HG02943 (cell line): ENCODE measurements around the gene SHTN1.

Source experiments
- ATAC-seq: cut with Tn5 transposase; IDR thresholded peaks from one replicate; pipeline ENCODE4 v1.9.1; 2021; ENCODE audit warnings: mild to moderate bottlenecking, low read depth, moderate library complexity; ENCODE audit not compliant: unreplicated experiment

SHTN1 gene, protein sequence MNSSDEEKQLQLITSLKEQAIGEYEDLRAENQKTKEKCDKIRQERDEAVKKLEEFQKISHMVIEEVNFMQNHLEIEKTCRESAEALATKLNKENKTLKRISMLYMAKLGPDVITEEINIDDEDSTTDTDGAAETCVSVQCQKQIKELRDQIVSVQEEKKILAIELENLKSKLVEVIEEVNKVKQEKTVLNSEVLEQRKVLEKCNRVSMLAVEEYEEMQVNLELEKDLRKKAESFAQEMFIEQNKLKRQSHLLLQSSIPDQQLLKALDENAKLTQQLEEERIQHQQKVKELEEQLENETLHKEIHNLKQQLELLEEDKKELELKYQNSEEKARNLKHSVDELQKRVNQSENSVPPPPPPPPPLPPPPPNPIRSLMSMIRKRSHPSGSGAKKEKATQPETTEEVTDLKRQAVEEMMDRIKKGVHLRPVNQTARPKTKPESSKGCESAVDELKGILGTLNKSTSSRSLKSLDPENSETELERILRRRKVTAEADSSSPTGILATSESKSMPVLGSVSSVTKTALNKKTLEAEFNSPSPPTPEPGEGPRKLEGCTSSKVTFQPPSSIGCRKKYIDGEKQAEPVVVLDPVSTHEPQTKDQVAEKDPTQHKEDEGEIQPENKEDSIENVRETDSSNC

DNA sequence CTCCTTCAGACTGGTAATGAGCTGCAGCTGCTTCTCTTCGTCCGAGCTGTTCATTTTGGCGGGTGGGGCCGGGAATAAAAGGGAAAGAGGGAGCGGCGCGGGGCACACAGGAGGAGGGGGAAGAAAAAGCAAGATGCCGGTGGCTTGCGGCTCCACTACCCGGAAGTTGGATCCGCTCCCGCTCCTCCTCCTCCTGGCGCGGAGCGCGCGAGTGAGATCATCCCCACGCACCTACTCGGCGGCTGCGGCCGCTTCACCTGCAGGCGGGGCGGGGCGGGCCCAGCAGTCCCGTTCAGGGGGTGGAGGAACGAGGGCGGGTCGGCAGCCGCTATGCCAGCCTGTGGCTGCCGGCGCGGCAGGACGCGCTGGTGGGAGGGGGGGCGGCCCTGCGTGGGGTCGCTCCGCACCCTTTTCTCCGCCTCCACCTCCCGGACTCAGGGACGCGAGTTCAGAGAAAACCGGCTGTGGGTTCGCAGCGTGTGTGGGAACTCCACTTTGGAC, at the start of gene SHTN1:
SHTN1 (minus strand) TSS at position 162 of the 501 bp plus-strand sequence; CDS start at position 54, 108 bp downstream.
- no peak for ATAC-seq

DNA sequence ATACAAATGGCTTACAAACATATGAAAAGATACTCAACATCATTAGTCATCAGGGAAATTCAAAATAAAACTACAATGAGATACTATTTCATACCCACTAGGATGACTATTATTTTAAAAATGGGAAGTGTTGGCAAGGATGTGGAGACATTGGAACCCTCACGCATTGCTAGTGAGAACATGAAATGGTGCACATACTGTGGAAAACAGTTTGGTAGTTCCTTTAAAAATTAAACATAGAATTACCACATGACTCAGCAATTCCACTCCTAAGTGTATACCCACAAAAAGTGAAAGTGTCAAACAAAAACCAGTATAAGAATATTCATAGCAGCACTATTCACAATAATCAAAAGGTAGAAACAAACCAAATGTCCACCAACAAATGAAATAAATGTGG, 48.5 kb upstream of the SHTN1 start:
- no peak for ATAC-seq

DNA sequence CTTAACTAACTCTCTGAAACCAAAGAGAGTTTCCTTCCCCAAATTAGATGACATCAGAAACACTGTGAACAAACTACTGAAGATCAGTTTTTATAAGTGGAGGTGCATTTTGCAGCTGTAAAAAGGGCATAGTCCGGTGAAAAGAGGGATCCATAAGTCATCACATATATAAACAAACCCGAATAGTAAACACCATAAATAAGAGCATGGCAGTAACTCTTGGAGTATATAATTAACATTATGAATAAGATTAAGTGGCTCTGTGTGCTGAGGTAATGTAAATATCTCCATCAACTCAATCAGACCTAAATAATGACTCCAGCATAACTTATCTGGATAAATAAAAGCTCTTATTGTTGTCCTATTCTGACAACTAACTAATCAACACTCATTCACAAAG, 43.0 kb upstream of the SHTN1 start:
- no peak for ATAC-seq

DNA sequence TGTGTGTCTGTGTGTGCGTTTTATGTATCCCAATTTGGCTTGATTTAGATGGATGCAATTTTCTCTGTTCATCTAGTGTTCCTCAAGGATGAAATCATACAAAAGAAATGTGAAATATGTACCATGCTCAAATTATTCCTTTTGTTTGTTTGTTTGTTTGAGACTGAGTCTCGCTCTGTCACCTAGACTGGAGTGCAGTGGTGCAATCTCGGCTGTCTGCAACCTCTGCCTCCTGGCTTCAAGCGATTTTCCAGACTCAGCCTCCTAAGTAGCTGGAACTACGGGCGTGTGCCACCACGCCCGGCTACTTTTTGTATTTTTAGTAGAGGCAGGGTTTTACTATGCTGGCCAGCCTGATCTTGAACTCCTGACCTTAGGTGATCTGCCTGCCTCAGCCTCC, 11.3 kb upstream of the SHTN1 start:
- no peak for ATAC-seq

DNA sequence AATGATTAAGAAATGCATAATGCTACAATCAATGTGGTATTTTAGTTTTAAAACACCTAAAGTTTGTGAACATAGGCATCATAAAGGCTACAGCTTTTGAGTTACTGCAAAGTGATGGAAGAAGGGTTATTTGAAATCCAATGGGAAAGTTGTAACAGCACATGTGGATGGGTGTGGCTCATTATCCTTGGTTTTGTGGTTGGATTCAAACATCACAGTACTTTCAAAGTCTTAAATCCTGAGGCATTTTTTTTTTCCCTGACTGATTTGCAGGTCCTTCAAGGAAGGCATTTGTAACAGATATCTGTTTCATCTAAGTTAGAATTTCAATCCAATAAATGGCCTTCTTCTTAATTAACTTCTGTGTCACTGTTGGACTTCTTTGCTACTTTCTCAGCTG, 9.8 kb upstream of the SHTN1 start:
- no peak for ATAC-seq

DNA sequence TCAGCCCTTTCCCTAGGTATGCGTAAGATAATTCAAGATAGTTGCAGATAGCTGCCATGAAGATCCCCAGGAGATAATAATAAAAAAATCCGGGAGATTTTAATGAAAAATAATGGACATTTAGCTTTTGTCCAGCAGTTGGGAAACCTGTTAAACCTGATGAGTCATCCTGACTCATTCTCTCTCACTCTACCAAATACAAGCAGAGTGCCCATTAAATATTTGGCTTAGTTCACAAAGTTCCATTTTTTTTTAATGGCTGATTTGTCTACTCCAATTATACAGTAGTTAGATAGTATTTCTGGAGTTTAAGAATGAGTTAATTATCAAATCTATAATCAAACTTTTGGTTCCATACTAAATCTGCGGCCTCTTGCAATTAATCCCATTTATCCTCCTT, 2.1 kb upstream of the SHTN1 start:
- no peak for ATAC-seq

DNA sequence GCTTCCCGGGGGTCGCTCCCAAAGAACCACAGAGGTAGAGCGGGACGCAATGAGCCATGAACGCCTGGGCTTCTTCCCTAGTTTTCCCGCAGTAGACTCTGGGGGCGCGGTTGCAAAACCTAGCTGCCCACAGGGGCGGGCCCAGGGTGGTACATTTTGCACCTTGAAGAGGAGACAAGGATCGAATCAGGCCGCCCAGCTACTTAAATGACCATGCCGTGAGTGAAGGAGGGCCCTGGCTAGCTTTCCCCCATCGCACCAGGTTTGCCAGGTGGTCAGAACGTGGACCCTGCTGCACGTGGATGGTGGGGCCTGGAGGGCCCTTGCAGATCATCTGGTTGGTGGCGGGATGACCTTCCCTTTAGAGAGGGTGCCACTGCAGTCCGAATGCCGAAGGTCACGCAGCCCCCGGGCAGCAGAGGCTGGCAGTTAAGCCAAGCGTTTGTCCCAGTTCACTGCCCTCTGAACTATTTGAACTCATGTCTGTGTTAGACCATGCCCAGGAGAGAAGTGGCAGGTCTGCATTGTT, 604 bp upstream of the SHTN1 start:
- no peak for ATAC-seq

DNA sequence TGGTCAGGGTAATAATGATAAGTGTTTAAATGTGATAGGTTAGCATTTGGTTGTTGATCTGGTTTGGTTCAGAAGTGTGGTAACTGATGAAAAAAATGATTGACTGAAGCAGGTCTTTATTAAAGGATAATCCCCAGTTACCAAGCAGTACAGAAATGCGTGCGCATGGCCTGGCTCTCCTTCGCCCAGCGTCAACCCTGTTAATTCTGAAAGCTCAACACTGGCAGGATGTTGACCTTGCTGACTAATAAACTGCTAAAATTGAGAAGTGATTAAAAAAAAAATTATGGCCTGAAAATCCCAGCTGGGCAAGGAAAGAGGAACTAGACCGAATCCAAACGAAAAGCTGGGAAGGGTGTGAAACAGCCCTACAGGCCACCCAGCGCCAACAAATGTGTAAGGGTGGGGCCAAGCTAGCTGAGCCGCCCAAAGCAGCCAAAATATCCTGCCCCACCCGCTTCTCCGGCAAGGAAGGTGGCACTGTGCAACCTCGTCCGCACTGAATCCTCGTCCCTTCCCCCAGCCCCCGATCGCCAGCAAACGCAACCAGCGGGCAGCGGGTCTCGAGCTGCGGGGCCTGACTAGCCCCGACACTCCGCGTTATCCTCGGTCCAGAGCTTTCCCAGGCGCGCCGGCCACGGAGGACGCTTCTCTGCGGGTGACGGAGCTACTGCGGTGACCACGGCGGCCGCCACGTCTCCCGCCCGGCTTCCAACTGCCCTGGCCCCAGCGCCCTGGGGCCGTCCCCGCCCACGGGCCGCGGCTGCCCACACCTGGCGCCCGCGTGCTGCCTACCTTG, 561 bp downstream of the SHTN1 start:
- no peak for ATAC-seq

DNA sequence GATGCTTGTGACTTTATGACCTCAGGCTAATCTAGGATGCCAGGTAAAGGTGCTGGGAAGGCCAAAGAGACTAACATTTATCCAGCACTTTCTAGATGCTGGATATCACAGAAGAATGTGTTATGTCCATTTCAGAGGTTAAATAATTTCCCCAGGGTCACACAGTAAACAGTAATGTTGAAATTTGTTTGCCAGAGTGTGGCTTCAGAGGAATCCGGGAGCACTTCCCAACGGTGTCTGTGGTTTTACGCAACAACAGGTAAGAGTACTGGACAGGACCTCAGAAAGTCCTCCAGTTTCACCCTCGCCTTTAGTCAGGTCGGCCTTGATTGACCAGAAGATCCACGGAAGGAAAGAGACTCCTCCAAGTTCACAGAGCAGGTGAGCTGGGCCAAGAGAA, 1.7 kb downstream of the SHTN1 start:
- ATAC-seq = no peak

DNA sequence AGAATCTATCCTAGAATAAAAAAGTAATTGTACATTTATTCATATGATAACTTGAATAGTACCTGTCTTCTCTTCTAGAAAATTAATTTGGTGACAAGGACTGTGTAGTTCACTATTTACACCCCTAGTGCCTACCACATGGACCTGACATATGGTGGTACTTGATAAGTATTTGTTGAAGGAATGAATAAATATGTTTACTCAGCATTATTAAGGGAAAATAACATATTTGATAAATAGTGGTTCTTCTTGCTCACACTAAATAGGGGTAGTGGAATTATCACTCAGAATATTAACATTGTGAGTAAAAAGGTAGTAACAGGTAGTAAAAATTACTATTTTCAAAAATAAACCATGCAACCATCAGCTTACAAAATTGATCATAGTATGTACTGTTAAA, 2.8 kb downstream of the SHTN1 start:
- no peak for ATAC-seq

DNA sequence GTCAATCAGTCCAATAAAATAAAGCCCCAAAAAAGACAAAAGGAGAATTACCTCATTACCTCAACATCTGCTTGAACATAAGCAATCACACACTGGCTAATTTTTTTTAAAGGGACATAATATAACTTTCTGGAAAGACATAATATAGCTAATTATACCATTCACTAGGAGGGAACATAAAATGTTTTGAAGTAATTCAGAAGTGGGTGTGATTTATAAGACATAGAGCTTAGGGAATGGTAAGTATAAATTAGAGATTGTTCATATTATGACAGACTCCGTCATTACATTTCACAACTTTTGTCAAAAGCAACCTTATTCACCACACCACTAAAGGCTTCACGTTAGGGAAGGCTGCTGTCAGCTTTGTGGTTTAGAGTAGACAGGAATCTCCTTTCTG, 3.8 kb downstream of the SHTN1 start:
- ATAC-seq = no peak

DNA sequence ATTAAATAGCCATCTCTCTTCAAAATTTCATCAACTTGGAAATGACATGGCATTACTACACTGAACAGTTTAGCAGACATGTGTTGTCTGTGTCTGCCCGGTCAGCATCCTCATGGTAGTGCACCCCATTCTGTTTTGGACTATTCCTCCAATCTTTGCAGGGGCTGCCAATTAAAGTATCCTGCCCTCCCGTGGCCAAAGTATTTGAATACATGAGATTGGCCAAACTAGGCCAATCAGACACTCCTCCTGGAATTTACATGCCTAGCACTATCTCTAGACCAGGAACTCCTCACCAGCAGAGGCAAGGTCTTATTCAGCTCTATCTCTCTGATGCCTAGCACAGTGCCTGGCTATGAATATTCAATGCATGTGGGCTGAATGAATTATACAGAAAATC, 4.4 kb downstream of the SHTN1 start:
- ATAC-seq = no peak

DNA sequence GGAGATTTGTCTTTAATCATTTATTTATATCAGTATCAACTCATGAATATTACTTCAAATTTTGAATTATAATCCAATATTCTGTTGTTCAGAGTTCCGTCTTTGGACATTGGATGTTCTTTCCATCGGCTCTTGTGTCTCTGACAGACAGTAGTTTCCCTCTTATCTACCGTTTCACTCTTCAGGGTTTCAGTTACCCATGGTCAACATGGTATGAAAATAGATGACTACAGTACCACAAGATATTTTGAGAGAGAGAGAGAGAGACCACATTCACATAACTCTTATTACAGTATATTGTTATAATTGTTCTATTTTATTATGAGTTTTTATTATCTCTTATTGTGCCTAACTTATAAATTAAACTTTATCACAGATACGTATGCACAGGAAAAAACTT, 6.8 kb downstream of the SHTN1 start:
- ATAC-seq = no peak

DNA sequence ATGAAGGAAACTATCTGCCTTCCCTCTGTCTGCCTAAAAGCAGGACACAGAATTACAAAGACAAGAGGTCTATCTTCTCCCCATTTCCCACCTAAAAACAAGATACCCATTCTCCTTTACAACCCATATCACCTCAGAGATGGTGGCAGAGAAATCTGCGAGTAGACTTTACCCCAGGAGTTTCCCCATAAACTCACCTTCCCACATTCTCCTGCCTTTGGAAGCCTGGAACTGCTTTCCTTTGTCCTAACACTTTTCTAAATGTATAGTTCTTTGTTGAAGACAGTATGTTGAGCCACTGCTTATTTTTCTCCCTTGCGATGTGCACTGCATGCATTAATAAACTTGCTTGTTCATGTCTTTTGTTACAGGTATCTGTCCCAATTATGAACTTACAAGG, 8.0 kb downstream of the SHTN1 start:
- no peak for ATAC-seq

DNA sequence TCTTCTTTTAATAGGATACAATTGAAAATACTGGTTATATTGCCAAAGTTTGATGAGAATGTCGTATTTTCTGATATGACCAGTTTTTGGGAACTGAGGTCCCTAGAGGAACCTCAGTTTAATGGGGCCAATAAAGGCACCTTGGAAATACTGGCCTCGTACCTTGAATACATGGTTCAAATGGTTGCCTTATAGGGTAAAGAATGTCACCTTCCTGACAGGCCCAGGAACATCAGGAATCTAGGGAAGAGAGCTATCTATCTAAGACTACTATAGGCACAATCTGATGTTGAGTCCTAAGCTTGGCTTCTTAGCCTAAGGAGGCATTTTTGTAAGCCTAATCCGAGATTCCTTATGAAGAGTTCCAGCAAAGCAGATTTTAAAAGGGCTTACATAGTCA, 9.3 kb downstream of the SHTN1 start:
- no peak for ATAC-seq

DNA sequence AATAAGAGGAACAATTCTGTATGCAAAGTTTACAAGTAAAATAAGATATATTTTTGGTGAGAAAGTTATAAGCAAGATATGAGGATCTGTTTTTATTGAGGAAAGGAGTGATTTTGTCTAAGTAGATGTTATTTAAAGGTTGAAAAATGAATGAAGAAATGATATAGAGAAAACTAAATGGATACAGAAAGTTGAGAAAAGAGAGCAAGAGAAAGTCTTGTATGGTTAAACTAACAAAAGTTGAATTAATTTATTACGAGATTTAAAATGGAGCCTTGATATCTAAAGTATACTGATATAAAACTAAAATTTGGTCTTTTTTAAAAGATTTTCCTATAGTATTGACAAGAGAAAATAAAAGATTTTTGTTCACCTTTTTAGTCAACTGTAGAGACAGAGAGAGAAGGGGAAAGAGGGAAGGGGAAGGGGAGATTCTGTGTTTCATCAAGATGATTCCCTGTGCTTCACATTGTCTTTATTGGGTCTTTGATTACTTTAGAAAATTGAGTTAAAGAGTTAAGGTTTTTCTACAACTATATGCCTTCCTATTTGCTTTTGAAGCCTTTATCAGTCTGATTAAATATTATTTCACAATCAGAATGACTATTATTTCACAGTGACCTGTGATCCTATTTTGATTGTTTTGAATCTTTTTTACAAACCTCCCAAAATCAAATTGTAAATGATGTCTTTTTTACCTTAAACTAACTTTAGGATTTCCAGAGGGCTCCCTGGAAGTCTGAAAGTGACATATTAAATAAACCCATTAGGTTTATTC, 10.7 kb downstream of the SHTN1 start:
- ATAC-seq = no peak

DNA sequence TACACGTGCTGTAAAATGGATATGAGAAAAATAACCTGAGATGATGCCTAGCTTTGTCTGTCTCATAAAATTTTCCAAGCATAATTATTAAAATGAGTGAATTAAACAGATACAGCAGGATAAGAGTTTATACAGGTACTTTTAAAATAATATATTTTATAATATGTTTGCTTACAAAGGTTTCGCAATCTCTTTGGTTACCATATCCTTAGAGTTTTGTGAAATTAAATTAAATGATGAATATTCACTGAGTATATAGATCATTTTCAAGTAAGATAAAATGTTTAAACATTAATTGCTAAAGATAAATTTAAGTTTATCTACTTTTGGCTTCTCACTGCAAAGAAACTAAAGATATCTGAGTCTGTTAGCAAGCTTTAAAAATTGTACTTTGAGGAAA, 11.4 kb downstream of the SHTN1 start:
- ATAC-seq = no peak

DNA sequence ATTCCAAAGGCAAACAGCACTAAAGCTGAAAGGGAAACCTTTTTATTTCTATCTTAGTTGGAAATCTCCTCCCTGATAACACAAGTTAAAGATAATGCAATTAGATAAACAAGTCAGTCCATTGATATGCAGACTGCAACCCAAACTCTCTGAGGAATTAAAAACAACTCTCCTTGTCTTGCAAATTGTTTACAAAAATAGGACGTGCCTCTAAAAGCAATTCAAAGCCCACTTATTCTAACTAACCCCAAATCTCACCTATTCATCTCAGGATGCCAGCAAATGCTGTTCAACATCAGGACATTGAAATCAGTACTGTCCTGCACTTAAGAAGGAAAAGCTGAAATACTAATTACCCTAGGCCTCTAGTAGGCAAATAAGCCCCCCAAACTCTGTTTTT, 12.8 kb downstream of the SHTN1 start:
- ATAC-seq = no peak

DNA sequence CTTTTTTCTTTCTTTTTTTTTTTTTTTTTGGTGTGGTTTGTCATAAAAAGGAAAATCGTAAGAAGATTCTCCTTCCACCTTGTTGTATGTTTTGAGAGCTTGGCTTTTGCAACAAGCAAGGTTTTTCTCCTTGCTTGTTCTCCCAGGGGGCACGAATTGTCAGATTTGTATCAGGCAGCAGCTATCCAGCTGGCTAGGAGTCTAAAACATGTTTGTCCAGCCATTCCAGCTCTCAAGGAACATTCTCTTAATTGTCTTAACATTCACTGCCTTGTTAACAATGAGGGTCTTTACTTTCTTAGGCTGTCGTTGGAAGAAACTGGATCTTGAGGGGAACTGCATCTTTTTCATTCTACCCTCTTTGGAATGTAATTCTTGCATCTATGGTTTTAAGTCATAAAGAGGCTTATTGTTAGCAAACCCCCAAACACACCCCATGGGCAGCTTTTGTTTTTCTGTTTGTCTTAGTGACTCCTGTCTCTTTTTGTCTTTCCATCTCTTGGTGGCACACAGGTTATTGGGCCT, 14.6 kb downstream of the SHTN1 start:
- no peak for ATAC-seq

DNA sequence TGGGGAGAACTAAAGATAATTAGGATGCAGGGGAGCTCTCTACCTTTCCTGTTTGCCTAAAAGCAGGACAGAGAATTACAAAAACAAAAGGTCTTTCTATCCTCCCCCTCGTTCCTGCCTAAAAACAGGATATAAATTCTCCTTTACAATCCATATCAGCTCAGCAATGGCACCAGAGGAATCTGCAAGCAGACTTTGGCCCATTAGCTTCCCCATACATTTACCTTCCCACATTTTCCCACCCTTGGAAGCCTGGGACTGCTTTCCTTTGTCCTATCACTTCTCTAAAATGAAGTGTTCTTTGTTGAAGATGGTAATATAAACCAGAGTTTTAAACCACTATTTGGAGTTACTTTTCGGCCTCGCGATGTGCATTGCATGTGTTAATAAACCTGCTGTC, 15.5 kb downstream of the SHTN1 start:
- no peak for ATAC-seq
